ENCODE measurements around the gene FAM180A.

FAM180A gene

GRCh38 chr7:135711139-135711469, 37.5 kb downstream of the FAM180A start:
- H3K9me3 ChIP-seq (ENCODE audit: insufficient read depth, low read depth, low read length), result no peaks in the 10 kb centered on the region
- WGBS, result 80% methylated on average over 8 of the region's 8 CpGs
- H3K4me1 ChIP-seq (ENCODE audit: insufficient read depth, low read length), result peaks cover 10% of the 10 kb centered on the region
- no peaks in the 10 kb centered on the region for H3K27me3 ChIP-seq (ENCODE audit: insufficient read depth, low read length)
- no peak overlapping the region for H3K9ac ChIP-seq (ENCODE audit: low read depth, low read length)
- H3K27ac ChIP-seq (ENCODE audit: low read depth, low read length), result no peak overlapping the region
- H3K4me3 ChIP-seq (ENCODE audit: low read length), result no peak overlapping the region
- no peaks in the 10 kb centered on the region for H3K36me3 ChIP-seq (ENCODE audit: insufficient read depth, low read length)

GRCh38 chr7:135710417-135711138, 38.0 kb downstream of the FAM180A start:
- H3K27me3 ChIP-seq (ENCODE audit: insufficient read depth, low read length), result no peaks in the 10 kb centered on the region
- no peak overlapping the region for H3K9ac ChIP-seq (ENCODE audit: low read depth, low read length)
- H3K27ac ChIP-seq (ENCODE audit: low read depth, low read length), result no peak overlapping the region
- peak overlapping the region; percentile 36; the same call in 1 of the 2 replicates for H3K4me3 ChIP-seq (ENCODE audit: low read length)
- no peaks in the 10 kb centered on the region for H3K9me3 ChIP-seq (ENCODE audit: insufficient read depth, low read depth, low read length)
- H3K36me3 ChIP-seq (ENCODE audit: insufficient read depth, low read length), result no peaks in the 10 kb centered on the region
- 29% methylated on average over 10 of the region's 11 CpGs for WGBS
- H3K4me1 ChIP-seq (ENCODE audit: insufficient read depth, low read length), result peaks cover 10% of the 10 kb centered on the region

GRCh38 chr7:135709508-135709907, 39.1 kb downstream of the FAM180A start:
- no peaks in the 10 kb centered on the region for H3K9me3 ChIP-seq (ENCODE audit: insufficient read depth, low read depth, low read length)
- peaks cover 10% of the 10 kb centered on the region for H3K4me1 ChIP-seq (ENCODE audit: insufficient read depth, low read length)
- no peak overlapping the region for H3K27ac ChIP-seq (ENCODE audit: low read depth, low read length)
- H3K4me3 ChIP-seq (ENCODE audit: low read length), result no peak overlapping the region
- no peak overlapping the region for H3K9ac ChIP-seq (ENCODE audit: low read depth, low read length)
- H3K27me3 ChIP-seq (ENCODE audit: insufficient read depth, low read length), result no peaks in the 10 kb centered on the region
- no peaks in the 10 kb centered on the region for H3K36me3 ChIP-seq (ENCODE audit: insufficient read depth, low read length)
- 98% methylated on average over 3 of the region's 3 CpGs for WGBS

- Histone ChIP-seq H3K27ac (ENCODE audit: low read depth, low read length) (no peak overlapping the region), H3K27me3 (ENCODE audit: insufficient read depth, low read length) (no peaks in the 10 kb centered on the region), H3K4me1 (ENCODE audit: insufficient read depth, low read length) (peaks cover 2% of the 10 kb centered on the region), H3K9ac (ENCODE audit: low read depth, low read length) (no peak overlapping the region), H3K9me3 (ENCODE audit: insufficient read depth, low read depth, low read length) (no peaks in the 10 kb centered on the region), H3K36me3 (ENCODE audit: insufficient read depth, low read length) (no peaks in the 10 kb centered on the region), H3K4me3 (ENCODE audit: low read length) (no peak overlapping the region)
- WGBS, result 88% methylated on average over 14 of the region's 14 CpGs
These were observed 40.6 kb downstream of the FAM180A start for GRCh38 chr7:135708041-135708440.

GRCh38 chr7:135707570-135707966, 41.0 kb downstream of the FAM180A start:
- Histone ChIP-seq H3K4me1 (ENCODE audit: insufficient read depth, low read length) (peaks cover 2% of the 10 kb centered on the region), H3K9me3 (ENCODE audit: insufficient read depth, low read depth, low read length) (no peaks in the 10 kb centered on the region), H3K27me3 (ENCODE audit: insufficient read depth, low read length) (no peaks in the 10 kb centered on the region), H3K27ac (ENCODE audit: low read depth, low read length) (no peak overlapping the region), H3K9ac (ENCODE audit: low read depth, low read length) (no peak overlapping the region), H3K4me3 (ENCODE audit: low read length) (no peak overlapping the region), H3K36me3 (ENCODE audit: insufficient read depth, low read length) (no peaks in the 10 kb centered on the region)
- WGBS, result 92% methylated on average over 5 of the region's 5 CpGs

GRCh38 chr7:135706858-135707569, 41.6 kb downstream of the FAM180A start:
- WGBS, result 95% methylated on average over 6 of the region's 7 CpGs
- Histone ChIP-seq H3K27me3 (ENCODE audit: insufficient read depth, low read length) (no peaks in the 10 kb centered on the region), H3K4me3 (ENCODE audit: low read length) (no peak overlapping the region), H3K9me3 (ENCODE audit: insufficient read depth, low read depth, low read length) (no peaks in the 10 kb centered on the region), H3K9ac (ENCODE audit: low read depth, low read length) (no peak overlapping the region), H3K4me1 (ENCODE audit: insufficient read depth, low read length) (peaks cover 2% of the 10 kb centered on the region), H3K36me3 (ENCODE audit: insufficient read depth, low read length) (no peaks in the 10 kb centered on the region), H3K27ac (ENCODE audit: low read depth, low read length) (no peak overlapping the region)

- Histone ChIP-seq H3K27ac (ENCODE audit: low read depth, low read length) (no peak overlapping the region), H3K9me3 (ENCODE audit: insufficient read depth, low read depth, low read length) (no peaks in the 10 kb centered on the region), H3K27me3 (ENCODE audit: insufficient read depth, low read length) (no peaks in the 10 kb centered on the region), H3K9ac (ENCODE audit: low read depth, low read length) (no peak overlapping the region), H3K4me3 (ENCODE audit: low read length) (no peak overlapping the region), H3K36me3 (ENCODE audit: insufficient read depth, low read length) (no peaks in the 10 kb centered on the region), H3K4me1 (ENCODE audit: insufficient read depth, low read length) (peaks cover 2% of the 10 kb centered on the region)
- 90% methylated on average over 20 of the region's 20 CpGs for WGBS
These were observed 42.4 kb downstream of the FAM180A start for GRCh38 chr7:135706038-135706742.

GRCh38 chr7:135704698-135705097, 43.9 kb downstream of the FAM180A start:
- Histone ChIP-seq H3K27ac (ENCODE audit: low read depth, low read length) (no peak overlapping the region), H3K27me3 (ENCODE audit: insufficient read depth, low read length) (no peaks in the 10 kb centered on the region), H3K36me3 (ENCODE audit: insufficient read depth, low read length) (no peaks in the 10 kb centered on the region), H3K9ac (ENCODE audit: low read depth, low read length) (no peak overlapping the region), H3K4me3 (ENCODE audit: low read length) (no peak overlapping the region), H3K9me3 (ENCODE audit: insufficient read depth, low read depth, low read length) (no peaks in the 10 kb centered on the region), H3K4me1 (ENCODE audit: insufficient read depth, low read length) (no peaks in the 10 kb centered on the region; the same call in 1 of the 2 replicates)
- 76% methylated on average over 5 of the region's 5 CpGs for WGBS

GRCh38 chr7:135704074-135704473, 44.5 kb downstream of the FAM180A start:
- WGBS, result 55% methylated on average over 2 of the region's 2 CpGs
- Histone ChIP-seq H3K36me3 (ENCODE audit: insufficient read depth, low read length) (no peaks in the 10 kb centered on the region), H3K27me3 (ENCODE audit: insufficient read depth, low read length) (no peaks in the 10 kb centered on the region), H3K27ac (ENCODE audit: low read depth, low read length) (no peak overlapping the region), H3K9ac (ENCODE audit: low read depth, low read length) (no peak overlapping the region), H3K4me3 (ENCODE audit: low read length) (no peak overlapping the region), H3K9me3 (ENCODE audit: insufficient read depth, low read depth, low read length) (no peaks in the 10 kb centered on the region), H3K4me1 (ENCODE audit: insufficient read depth, low read length) (no peaks in the 10 kb centered on the region; the same call in 1 of the 2 replicates)

- H3K9me3 ChIP-seq (ENCODE audit: insufficient read depth, low read depth, low read length), result no peaks in the 10 kb centered on the region
- H3K27me3 ChIP-seq (ENCODE audit: insufficient read depth, low read length), result no peaks in the 10 kb centered on the region
- H3K27ac ChIP-seq (ENCODE audit: low read depth, low read length), result no peak overlapping the region
- H3K9ac ChIP-seq (ENCODE audit: low read depth, low read length), result no peak overlapping the region
- 59% methylated on average over 8 of the region's 8 CpGs for WGBS
- H3K4me1 ChIP-seq (ENCODE audit: insufficient read depth, low read length), result no peaks in the 10 kb centered on the region
- no peak overlapping the region for H3K4me3 ChIP-seq (ENCODE audit: low read length)
- no peaks in the 10 kb centered on the region for H3K36me3 ChIP-seq (ENCODE audit: insufficient read depth, low read length)
These were observed 51.1 kb downstream of the FAM180A start for GRCh38 chr7:135697276-135698049.

GRCh38 chr7:135693558-135693957, 55.1 kb downstream of the FAM180A start:
- no peaks in the 10 kb centered on the region for H3K4me1 ChIP-seq (ENCODE audit: insufficient read depth, low read length)
- H3K36me3 ChIP-seq (ENCODE audit: insufficient read depth, low read length), result 0 out of 2 replicates have a peak, but pooled peaks cover 7% of the 10 kb centered on the region
- 95% methylated on average over 3 of the region's 4 CpGs for WGBS
- H3K4me3 ChIP-seq (ENCODE audit: low read length), result no peak overlapping the region
- H3K27me3 ChIP-seq (ENCODE audit: insufficient read depth, low read length), result no peaks in the 10 kb centered on the region
- no peaks in the 10 kb centered on the region for H3K9me3 ChIP-seq (ENCODE audit: insufficient read depth, low read depth, low read length)
- no peak overlapping the region for H3K9ac ChIP-seq (ENCODE audit: low read depth, low read length)
- H3K27ac ChIP-seq (ENCODE audit: low read depth, low read length), result no peak overlapping the region

Measured in HUES64 (cell line).